ENCODE measurements around the gene KIF4B. TPM values are rescaled to one million over a fixed set of nuclear protein-coding genes. Genes with fewer than 3 reads are reported as not detected.

The KIF4B gene
- total RNA-seq, 3 donors from 2014 or later (not counting 1 experiment from before 2014, with no cell fraction given): not detected

- H3K36me3 ChIP-seq (ENCODE audit: control insufficient read depth, insufficient read depth, low read length): peaks cover 23% of the 10 kb centered on the region
- H3K27ac Mint-ChIP-seq: no peak overlapping the region
- H3K4me3 Mint-ChIP-seq: no peak overlapping the region
- H3K36me3 Mint-ChIP-seq: no peaks in the 10 kb centered on the region
- H3K27me3 ChIP-seq (ENCODE audit: control insufficient read depth, insufficient read depth, low read length): no peaks in the 10 kb centered on the region
- ATAC-seq (no peak), DNase-seq (no peak)
- no peaks in the 10 kb centered on the region for H3K9me3 Mint-ChIP-seq
- intact Hi-C loops (cut with micrococcal nuclease): no loop called here
- H3K4me3 ChIP-seq (ENCODE audit: low read length): no peak overlapping the region
- no peak overlapping the region for H3K27ac ChIP-seq (ENCODE audit: low read length)
- H3K4me1 ChIP-seq (ENCODE audit: control insufficient read depth, insufficient read depth, low read length): no peaks in the 10 kb centered on the region
- H3K9me3 ChIP-seq (ENCODE audit: control insufficient read depth, insufficient read depth, low read length): no peaks in the 10 kb centered on the region
- peak; percentile 30 for TF ChIP-seq CTCF (IDR thresholded peaks at IDR 0.05)
- peaks cover 14 to 23% of the 10 kb centered on the region in 2 donors for H3K4me1 Mint-ChIP-seq
- no peaks in the 10 kb centered on the region for H3K27me3 Mint-ChIP-seq (ENCODE audit: low read depth in 2 of 2)
- 90% methylated on average over 4 of the region's 5 CpGs for WGBS (ENCODE audit: insufficient coverage)
Observed at GRCh38 chr5:154967421-154968024, 46.0 kb upstream of the KIF4B start.

GRCh38 chr5:154968953-154969352 lies 44.6 kb upstream of the KIF4B start:
- intact Hi-C loops (cut with micrococcal nuclease): no loop called here
- DNase-seq: no peak
- Histone ChIP-seq H3K4me1 (ENCODE audit: control insufficient read depth, insufficient read depth, low read length) (no peaks in the 10 kb centered on the region), H3K36me3 (ENCODE audit: control insufficient read depth, insufficient read depth, low read length) (peaks cover 21% of the 10 kb centered on the region), H3K4me3 (ENCODE audit: low read length) (no peak overlapping the region), H3K9me3 (ENCODE audit: control insufficient read depth, insufficient read depth, low read length) (no peaks in the 10 kb centered on the region), H3K27me3 (ENCODE audit: control insufficient read depth, insufficient read depth, low read length) (no peaks in the 10 kb centered on the region), H3K27ac (ENCODE audit: low read length) (no peak overlapping the region)
- H3K36me3 Mint-ChIP-seq: no peaks in the 10 kb centered on the region
- peaks cover 14 to 18% of the 10 kb centered on the region in 2 donors for H3K4me1 Mint-ChIP-seq
- no peak for TF ChIP-seq CTCF (IDR thresholded peaks at IDR 0.05)
- no peak overlapping the region for H3K27ac Mint-ChIP-seq
- ATAC-seq: no peak
- no peaks in the 10 kb centered on the region for H3K27me3 Mint-ChIP-seq (ENCODE audit: low read depth in 2 of 2)
- WGBS (ENCODE audit: insufficient coverage): 94% methylated on average over 5 of the region's 5 CpGs
- H3K4me3 Mint-ChIP-seq: no peak overlapping the region
- H3K9me3 Mint-ChIP-seq: no peaks in the 10 kb centered on the region

- Mint-ChIP-seq H3K4me1 (peaks cover 9 to 17% of the 10 kb centered on the region in 2 donors), H3K27me3 (ENCODE audit: low read depth in 2 of 2) (no peaks in the 10 kb centered on the region), H3K27ac (no peak overlapping the region), H3K36me3 (no peaks in the 10 kb centered on the region), H3K9me3 (no peaks in the 10 kb centered on the region), H3K4me3 (no peak overlapping the region)
- H3K9me3 ChIP-seq (ENCODE audit: control insufficient read depth, insufficient read depth, low read length): no peaks in the 10 kb centered on the region
- H3K27ac ChIP-seq (ENCODE audit: low read length): no peak overlapping the region
- intact Hi-C loops (cut with micrococcal nuclease): no loop called here
- peaks cover 21% of the 10 kb centered on the region for H3K36me3 ChIP-seq (ENCODE audit: control insufficient read depth, insufficient read depth, low read length)
- no peak overlapping the region for H3K4me3 ChIP-seq (ENCODE audit: low read length)
- H3K4me1 ChIP-seq (ENCODE audit: control insufficient read depth, insufficient read depth, low read length): no peaks in the 10 kb centered on the region
- ATAC-seq (no peak), DNase-seq (no peak)
- no peak for TF ChIP-seq CTCF (IDR thresholded peaks at IDR 0.05)
- no peaks in the 10 kb centered on the region for H3K27me3 ChIP-seq (ENCODE audit: control insufficient read depth, insufficient read depth, low read length)
Observed at GRCh38 chr5:154970759-154971158, 42.8 kb upstream of the KIF4B start.

- Histone ChIP-seq H3K4me1 (ENCODE audit: control insufficient read depth, insufficient read depth, low read length) (no peaks in the 10 kb centered on the region), H3K27ac (ENCODE audit: low read length) (no peak overlapping the region), H3K4me3 (ENCODE audit: low read length) (no peak overlapping the region), H3K9me3 (ENCODE audit: control insufficient read depth, insufficient read depth, low read length) (no peaks in the 10 kb centered on the region), H3K27me3 (ENCODE audit: control insufficient read depth, insufficient read depth, low read length) (no peaks in the 10 kb centered on the region), H3K36me3 (ENCODE audit: control insufficient read depth, insufficient read depth, low read length) (peaks cover 18% of the 10 kb centered on the region)
- 100% methylated on average over 1 of the region's 2 CpGs for WGBS (ENCODE audit: insufficient coverage)
- intact Hi-C loops (cut with micrococcal nuclease): no loop called here
- Mint-ChIP-seq H3K27me3 (ENCODE audit: low read depth in 2 of 2) (no peaks in the 10 kb centered on the region), H3K9me3 (no peaks in the 10 kb centered on the region), H3K4me3 (no peak overlapping the region), H3K36me3 (no peaks in the 10 kb centered on the region), H3K4me1 (peaks cover 2 to 11% of the 10 kb centered on the region in 2 donors), H3K27ac (no peak overlapping the region)
- no peak for ATAC-seq
- no peak for TF ChIP-seq CTCF (IDR thresholded peaks at IDR 0.05)
- DNase-seq: no peak
Observed at GRCh38 chr5:154971501-154971900, 42.1 kb upstream of the KIF4B start.
